ENCODE results near the gene DENND11.

Gene DENND11

GRCh38 chr7:141671705-141672496 lies 30.1 kb downstream of the DENND11 start:
- no peak overlapping the region for H3K27ac ChIP-seq

GRCh38 chr7:141668853-141669252 lies 33.1 kb downstream of the DENND11 start:
- TF ChIP-seq CTCF (IDR thresholded peaks at IDR 0.05): no peak
- no peaks in the 10 kb centered on the region for H3K4me1 ChIP-seq
- H3K9ac ChIP-seq: no peak overlapping the region
- no peak overlapping the region for H3K4me2 ChIP-seq (ENCODE audit: low read length)
- H3K4me3 ChIP-seq (ENCODE audit: low read depth, low read length): no peak overlapping the region
- H3K27me3 ChIP-seq (ENCODE audit: control insufficient read depth, insufficient read depth, low read length): no peaks in the 10 kb centered on the region
- H3K9me3 ChIP-seq (ENCODE audit: control insufficient read depth, low read length): no peaks in the 10 kb centered on the region
- no peaks in the 10 kb centered on the region for H3K36me3 ChIP-seq (ENCODE audit: control insufficient read depth, insufficient read depth, low read length)
- no peak overlapping the region for H3K27ac ChIP-seq
- H3K79me2 ChIP-seq: no peaks in the 10 kb centered on the region
- H2AFZ ChIP-seq: no peak overlapping the region

More at GRCh38 chr7:141671705-141672496, 30.1 kb downstream of the DENND11 start:
- Histone ChIP-seq H3K4me3 (ENCODE audit: low read depth, low read length) (no peak overlapping the region), H3K9ac (no peak overlapping the region), H3K27me3 (ENCODE audit: control insufficient read depth, insufficient read depth, low read length) (no peaks in the 10 kb centered on the region), H3K4me1 (no peaks in the 10 kb centered on the region), H3K4me2 (ENCODE audit: low read length) (no peak overlapping the region), H3K79me2 (no peaks in the 10 kb centered on the region), H3K36me3 (ENCODE audit: control insufficient read depth, insufficient read depth, low read length) (no peaks in the 10 kb centered on the region), H2AFZ (no peak overlapping the region), H3K9me3 (ENCODE audit: control insufficient read depth, low read length) (no peaks in the 10 kb centered on the region)
- TF ChIP-seq CTCF (IDR thresholded peaks at IDR 0.05): no peak

- Histone ChIP-seq H3K36me3 (ENCODE audit: control insufficient read depth, insufficient read depth, low read length) (no peaks in the 10 kb centered on the region), H3K4me2 (ENCODE audit: low read length) (no peak overlapping the region), H3K9ac (no peak overlapping the region), H3K4me3 (ENCODE audit: low read depth, low read length) (no peak overlapping the region), H2AFZ (no peak overlapping the region), H3K4me1 (peaks cover 8% of the 10 kb centered on the region), H3K27ac (no peak overlapping the region), H3K9me3 (ENCODE audit: control insufficient read depth, low read length) (no peaks in the 10 kb centered on the region), H3K79me2 (no peaks in the 10 kb centered on the region), H3K27me3 (ENCODE audit: control insufficient read depth, insufficient read depth, low read length) (no peaks in the 10 kb centered on the region)
- no peak for TF ChIP-seq CTCF (IDR thresholded peaks at IDR 0.05)
Observed at GRCh38 chr7:141666071-141666470, 35.9 kb downstream of the DENND11 start.

- H3K79me2 ChIP-seq: no peaks in the 10 kb centered on the region
- no peak overlapping the region for H3K9ac ChIP-seq
- H3K27ac ChIP-seq: no peak overlapping the region
- peaks cover 11% of the 10 kb centered on the region for H3K4me1 ChIP-seq
- H3K27me3 ChIP-seq (ENCODE audit: control insufficient read depth, insufficient read depth, low read length): no peaks in the 10 kb centered on the region
- no peak for TF ChIP-seq CTCF (IDR thresholded peaks at IDR 0.05)
- H2AFZ ChIP-seq: no peak overlapping the region
- no peak overlapping the region for H3K4me3 ChIP-seq (ENCODE audit: low read depth, low read length)
- H3K4me2 ChIP-seq (ENCODE audit: low read length): no peak overlapping the region
- H3K36me3 ChIP-seq (ENCODE audit: control insufficient read depth, insufficient read depth, low read length): no peaks in the 10 kb centered on the region
- no peaks in the 10 kb centered on the region for H3K9me3 ChIP-seq (ENCODE audit: control insufficient read depth, low read length)
Observed at GRCh38 chr7:141665208-141666035, 36.5 kb downstream of the DENND11 start.

All from parathyroid adenoma (tissue), 2 donors.